GM20000 (cell line): ENCODE data around the gene MRPL48.
A peak's percentile ranks its signal among the peaks of the same experiment; 100 is the strongest.
"Not testable (repeated sequence)": the region's sequence is repeated elsewhere in the genome, so short reads cannot be mapped to it uniquely, and the experiment has no call there.

Source experiments
- DNase-seq: peaks from one replicate; pipeline ENCODE4 v3.0.0; 2012; ENCODE audit warnings: low spot score
- TF ChIP-seq, protein P1 (sequence below): IDR thresholded peaks from 2 replicates; pipeline ENCODE4 v1.5.1; 2012; ENCODE audit warnings: mild to moderate bottlenecking, control low read depth; ENCODE audit errors: extremely low read depth, missing control alignments

MRPL48 gene

GRCh38 chr11:73787643-73788558, at the start of gene MRPL48:
Gene MRPL48, plus strand, starts transcription at chr11:73787874. Its CDS starts 98 bp downstream, at chr11:73787972.
- TF ChIP-seq, protein P1, sequence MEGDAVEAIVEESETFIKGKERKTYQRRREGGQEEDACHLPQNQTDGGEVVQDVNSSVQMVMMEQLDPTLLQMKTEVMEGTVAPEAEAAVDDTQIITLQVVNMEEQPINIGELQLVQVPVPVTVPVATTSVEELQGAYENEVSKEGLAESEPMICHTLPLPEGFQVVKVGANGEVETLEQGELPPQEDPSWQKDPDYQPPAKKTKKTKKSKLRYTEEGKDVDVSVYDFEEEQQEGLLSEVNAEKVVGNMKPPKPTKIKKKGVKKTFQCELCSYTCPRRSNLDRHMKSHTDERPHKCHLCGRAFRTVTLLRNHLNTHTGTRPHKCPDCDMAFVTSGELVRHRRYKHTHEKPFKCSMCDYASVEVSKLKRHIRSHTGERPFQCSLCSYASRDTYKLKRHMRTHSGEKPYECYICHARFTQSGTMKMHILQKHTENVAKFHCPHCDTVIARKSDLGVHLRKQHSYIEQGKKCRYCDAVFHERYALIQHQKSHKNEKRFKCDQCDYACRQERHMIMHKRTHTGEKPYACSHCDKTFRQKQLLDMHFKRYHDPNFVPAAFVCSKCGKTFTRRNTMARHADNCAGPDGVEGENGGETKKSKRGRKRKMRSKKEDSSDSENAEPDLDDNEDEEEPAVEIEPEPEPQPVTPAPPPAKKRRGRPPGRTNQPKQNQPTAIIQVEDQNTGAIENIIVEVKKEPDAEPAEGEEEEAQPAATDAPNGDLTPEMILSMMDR: no peak
- DNase-seq: peak; percentile 92

DNA sequence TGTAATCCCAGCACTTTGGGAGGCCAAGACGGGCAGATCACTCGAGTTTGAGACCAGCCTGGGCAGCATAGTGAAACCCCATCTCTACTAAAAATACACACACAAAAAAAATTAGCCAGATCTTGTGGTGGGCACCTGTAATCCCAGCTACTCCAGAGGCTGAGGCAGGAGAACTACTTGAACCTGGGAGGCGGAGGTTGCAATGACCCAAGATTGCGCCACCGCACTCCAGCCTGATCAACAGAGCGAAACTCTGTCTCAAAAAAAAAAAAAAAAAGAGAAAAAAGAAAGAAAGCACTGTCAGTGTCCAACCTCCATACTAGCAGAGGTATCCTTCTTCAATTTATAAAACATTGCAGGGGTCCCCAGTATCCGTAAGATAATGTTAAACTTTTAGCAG, 44.6 kb upstream of the MRPL48 start:
- TF ChIP-seq, protein P1: no peak
- DNase-seq: no peak

GRCh38 chr11:73746701-73747100, 41.0 kb upstream of the MRPL48 start:
- no peak for DNase-seq
- TF ChIP-seq, protein P1: no peak

DNA sequence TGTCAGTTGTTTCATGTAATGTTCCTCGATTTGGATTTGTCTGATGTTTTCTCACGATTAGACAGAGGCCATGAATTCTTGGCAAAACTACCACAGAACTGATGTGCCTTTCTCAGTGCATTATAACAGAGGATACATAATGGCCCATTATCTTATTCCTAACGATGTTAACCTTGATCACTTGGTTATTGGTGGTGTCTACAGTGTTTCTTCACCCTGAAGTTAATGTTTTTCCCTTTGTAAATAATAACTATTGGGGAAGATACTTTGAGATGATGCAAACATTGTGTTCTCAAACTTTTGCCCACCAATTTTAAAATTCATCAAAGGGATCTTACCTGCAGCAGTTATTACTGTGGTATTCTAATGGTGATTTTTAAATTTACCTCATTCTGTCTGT, 39.9 kb upstream of the MRPL48 start:
- TF ChIP-seq, protein P1: no peak
- DNase-seq: no peak

DNA sequence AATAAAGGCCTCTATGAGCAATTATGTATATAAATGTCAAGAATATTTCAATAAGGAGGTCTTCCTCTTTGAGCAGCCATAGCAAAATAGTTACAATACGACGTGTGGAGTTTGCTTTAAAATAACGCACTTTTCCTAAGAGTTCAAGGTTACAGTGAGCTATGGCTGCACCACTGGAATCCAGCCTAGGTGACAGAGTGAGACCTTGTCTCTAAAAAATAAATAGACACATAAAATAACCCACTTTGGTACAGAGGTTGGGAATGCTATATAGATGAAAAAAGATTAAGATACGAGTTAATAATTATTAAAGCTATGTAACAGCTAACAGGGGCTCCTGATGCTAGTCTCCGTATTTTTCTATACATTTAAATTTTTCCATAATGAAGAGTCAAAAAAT, 39.4 kb upstream of the MRPL48 start:
- DNase-seq: no peak
- TF ChIP-seq, protein P1: no peak

DNA sequence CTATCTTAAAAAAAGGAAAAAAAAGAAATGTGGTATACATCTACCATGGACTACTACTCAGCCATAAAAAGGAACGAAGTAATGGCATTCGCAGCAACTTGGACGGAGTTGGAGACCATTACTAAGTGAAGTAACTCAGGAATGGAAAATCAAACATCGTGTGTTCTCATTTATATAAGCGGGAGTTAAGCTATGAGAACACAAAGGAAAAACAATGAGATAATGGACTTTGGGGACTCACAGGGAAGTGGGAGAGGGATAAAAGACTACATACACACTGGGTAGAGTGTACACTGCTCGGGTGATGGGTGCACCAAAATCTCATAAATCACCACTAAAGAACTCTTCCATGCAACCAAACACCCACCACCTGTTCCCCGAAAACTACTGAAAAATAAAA, 38.6 kb upstream of the MRPL48 start:
- TF ChIP-seq, protein P1: no peak
- DNase-seq: no peak

GRCh38 chr11:73750228-73750627, 37.4 kb upstream of the MRPL48 start:
- TF ChIP-seq, protein P1: no peak
- DNase-seq: no peak

DNA sequence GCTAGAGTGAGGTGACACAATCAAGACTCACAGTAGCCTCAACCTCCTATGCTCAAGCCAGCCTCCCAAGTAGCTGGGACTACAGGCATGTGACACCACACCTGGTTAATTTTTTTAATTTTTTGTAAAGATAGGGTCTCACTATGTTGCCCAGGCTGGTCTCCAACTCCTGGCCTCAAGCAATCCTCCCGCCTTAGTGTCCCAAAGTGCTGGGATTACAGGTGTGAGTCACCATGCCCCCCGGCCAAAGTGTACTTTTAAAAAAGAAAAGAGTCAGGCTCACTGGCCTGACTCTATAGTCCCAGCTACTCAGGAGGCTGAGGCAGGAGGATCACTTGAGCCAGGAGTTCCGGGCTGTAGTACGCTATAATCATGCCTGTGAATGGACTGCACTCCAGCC, 36.8 kb upstream of the MRPL48 start:
- not testable (repeated sequence) for DNase-seq
